LNCAP (cell line): ENCODE data around the gene AIG1.

Experiments
- TF ChIP-seq, protein P1 (sequence below): fragments of 450-650 bp; IDR thresholded peaks from 2 replicates; pipeline ENCODE4 v1.5.1; 2017; ENCODE audit warnings: mild to moderate bottlenecking

Gene AIG1

GRCh38 chr6:143233554-143234285 is 173.0 kb downstream of the AIG1 start:
- TF ChIP-seq, protein P1, sequence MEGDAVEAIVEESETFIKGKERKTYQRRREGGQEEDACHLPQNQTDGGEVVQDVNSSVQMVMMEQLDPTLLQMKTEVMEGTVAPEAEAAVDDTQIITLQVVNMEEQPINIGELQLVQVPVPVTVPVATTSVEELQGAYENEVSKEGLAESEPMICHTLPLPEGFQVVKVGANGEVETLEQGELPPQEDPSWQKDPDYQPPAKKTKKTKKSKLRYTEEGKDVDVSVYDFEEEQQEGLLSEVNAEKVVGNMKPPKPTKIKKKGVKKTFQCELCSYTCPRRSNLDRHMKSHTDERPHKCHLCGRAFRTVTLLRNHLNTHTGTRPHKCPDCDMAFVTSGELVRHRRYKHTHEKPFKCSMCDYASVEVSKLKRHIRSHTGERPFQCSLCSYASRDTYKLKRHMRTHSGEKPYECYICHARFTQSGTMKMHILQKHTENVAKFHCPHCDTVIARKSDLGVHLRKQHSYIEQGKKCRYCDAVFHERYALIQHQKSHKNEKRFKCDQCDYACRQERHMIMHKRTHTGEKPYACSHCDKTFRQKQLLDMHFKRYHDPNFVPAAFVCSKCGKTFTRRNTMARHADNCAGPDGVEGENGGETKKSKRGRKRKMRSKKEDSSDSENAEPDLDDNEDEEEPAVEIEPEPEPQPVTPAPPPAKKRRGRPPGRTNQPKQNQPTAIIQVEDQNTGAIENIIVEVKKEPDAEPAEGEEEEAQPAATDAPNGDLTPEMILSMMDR: no peak

- TF ChIP-seq, protein P1: no peak
These were observed 174.0 kb downstream of the AIG1 start for GRCh38 chr6:143234734-143235133.

GRCh38 chr6:143236151-143236798 is 175.6 kb downstream of the AIG1 start:
- TF ChIP-seq, protein P1: no peak

- TF ChIP-seq, protein P1: no peak
These were observed 177.6 kb downstream of the AIG1 start for GRCh38 chr6:143238306-143238705.

DNA sequence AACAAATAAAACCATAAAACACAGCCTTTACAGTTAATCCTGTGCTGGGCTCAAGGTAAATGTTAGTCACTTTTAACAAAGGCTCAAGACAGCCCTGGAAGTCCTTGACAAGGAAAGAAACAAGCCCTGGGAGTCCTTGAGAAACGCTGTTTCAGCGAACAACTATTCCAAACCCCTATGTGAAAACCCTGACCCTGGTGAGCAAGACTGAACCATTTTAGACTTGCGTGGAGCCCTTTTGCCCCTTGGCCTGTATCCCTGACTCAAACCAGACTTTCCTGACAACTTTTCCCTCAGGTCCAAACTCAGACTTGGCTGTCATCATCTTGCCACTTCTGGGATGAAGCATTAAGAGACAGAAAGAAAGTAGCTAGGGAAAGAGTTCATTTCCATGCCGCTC is 180.4 kb downstream of the AIG1 start:
- TF ChIP-seq, protein P1: no peak

- TF ChIP-seq, protein P1: no peak
These were observed 181.2 kb downstream of the AIG1 start for GRCh38 chr6:143241911-143242310.

DNA sequence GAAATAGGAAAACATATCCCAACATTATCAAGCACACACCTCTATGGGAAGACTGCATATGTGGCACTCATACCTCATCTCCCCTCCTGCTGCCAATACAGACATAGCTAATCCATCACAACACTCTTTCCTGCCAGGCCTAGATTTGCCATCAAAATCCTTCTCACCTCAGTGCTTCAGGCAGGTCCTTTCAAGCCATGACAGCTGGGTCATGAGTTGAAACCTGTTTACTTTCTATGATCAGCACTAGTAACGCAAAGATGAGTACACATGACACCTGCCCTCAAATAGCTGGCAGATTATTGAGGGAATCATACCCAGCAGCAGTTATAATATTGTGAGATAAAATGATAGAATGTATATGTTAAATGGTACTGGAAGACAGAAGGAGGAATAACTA is 183.1 kb downstream of the AIG1 start:
- TF ChIP-seq, protein P1: no peak
